ENCODE measurements around the gene EIF4G1.
"Not testable (repeated sequence)": the region's sequence is repeated elsewhere in the genome, so short reads cannot be mapped to it uniquely, and the experiment has no call there.

The EIF4G1 gene, protein sequence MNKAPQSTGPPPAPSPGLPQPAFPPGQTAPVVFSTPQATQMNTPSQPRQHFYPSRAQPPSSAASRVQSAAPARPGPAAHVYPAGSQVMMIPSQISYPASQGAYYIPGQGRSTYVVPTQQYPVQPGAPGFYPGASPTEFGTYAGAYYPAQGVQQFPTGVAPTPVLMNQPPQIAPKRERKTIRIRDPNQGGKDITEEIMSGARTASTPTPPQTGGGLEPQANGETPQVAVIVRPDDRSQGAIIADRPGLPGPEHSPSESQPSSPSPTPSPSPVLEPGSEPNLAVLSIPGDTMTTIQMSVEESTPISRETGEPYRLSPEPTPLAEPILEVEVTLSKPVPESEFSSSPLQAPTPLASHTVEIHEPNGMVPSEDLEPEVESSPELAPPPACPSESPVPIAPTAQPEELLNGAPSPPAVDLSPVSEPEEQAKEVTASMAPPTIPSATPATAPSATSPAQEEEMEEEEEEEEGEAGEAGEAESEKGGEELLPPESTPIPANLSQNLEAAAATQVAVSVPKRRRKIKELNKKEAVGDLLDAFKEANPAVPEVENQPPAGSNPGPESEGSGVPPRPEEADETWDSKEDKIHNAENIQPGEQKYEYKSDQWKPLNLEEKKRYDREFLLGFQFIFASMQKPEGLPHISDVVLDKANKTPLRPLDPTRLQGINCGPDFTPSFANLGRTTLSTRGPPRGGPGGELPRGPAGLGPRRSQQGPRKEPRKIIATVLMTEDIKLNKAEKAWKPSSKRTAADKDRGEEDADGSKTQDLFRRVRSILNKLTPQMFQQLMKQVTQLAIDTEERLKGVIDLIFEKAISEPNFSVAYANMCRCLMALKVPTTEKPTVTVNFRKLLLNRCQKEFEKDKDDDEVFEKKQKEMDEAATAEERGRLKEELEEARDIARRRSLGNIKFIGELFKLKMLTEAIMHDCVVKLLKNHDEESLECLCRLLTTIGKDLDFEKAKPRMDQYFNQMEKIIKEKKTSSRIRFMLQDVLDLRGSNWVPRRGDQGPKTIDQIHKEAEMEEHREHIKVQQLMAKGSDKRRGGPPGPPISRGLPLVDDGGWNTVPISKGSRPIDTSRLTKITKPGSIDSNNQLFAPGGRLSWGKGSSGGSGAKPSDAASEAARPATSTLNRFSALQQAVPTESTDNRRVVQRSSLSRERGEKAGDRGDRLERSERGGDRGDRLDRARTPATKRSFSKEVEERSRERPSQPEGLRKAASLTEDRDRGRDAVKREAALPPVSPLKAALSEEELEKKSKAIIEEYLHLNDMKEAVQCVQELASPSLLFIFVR (N-terminal part only)

GRCh38 chr3:184314363-184314699, at the start of gene EIF4G1:
Gene EIF4G1 (plus strand): TSS chr3:184314606. CDS start chr3:184315797, 1,191 bp downstream.
- DNase-seq = peak; percentile 97

- not testable (repeated sequence) for DNase-seq
These were observed 47.2 kb upstream of the EIF4G1 start for GRCh38 chr3:184267249-184267648.

DNA sequence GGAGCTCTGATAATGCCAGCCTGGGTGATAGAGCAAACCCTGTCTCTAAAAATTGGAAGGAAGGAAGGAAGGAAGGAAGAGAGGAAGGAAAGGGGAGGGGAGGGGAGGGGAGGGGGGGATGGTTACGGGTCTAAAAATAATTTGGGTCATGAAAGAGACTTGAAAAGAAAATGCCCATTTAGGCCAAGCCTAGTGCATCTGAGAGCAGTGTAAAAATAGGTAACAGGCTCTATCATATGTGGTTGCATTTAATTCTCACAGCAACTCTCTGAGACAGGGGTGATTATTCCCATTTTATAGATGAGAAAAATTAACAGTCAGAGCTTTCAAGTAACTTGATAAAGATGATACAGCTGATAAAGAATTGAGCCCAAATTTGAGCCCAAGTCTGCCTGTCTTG, 42.1 kb upstream of the EIF4G1 start:
- DNase-seq = no peak

GRCh38 chr3:184275381-184275701, 39.1 kb upstream of the EIF4G1 start:
- DNase-seq = no peak

DNA sequence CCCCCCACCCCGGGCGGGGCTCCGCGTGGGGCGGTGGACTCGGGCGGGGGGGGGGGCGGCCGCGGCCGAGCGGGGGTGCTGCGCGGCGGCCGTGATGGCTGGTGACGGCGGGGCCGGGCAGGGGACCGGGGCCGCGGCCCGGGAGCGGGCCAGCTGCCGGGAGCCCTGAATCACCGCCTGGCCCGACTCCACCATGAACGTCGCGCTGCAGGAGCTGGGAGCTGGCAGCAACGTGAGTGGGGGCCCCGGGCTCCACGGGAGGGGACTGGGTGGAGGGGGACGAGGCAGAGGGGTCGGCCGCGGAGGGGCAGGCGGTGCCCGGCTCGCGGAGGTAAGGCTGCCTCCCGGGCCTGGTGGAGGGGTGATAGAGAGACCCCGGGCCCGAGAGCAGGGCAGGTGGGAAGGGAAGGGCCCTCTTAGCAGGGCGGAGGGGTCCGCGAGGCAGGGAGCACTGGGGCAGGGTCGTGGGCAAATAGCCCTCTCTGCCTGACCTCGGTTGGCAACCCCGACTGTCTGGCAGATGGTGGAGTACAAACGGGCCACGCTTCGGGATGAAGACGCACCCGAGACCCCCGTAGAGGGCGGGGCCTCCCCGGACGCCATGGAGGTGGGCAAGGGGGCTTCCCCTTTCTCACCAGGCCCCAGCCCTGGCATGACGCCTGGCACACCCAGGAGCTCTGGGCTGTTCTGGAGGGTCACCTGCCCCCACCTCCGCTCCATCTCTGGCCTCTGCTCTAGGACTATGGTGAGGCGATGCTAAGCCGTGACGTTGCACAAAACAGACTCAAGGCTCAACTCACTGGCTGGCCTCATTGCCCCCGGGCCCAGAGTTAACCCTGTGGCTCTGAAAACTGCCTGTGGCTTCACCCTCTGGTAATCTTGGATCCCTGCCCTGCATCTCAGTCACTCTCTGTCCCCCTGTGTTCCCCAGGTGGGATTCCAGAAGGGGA, 38.2 kb upstream of the EIF4G1 start, which contains the start of gene ECE2:
ECE2 (plus strand) TSS at position 62 of the 950 bp plus-strand sequence; CDS start at position 194, 132 bp downstream.
- no peak for DNase-seq

- no peak for DNase-seq
These were observed 37.0 kb upstream of the EIF4G1 start for GRCh38 chr3:184277366-184277765.

GRCh38 chr3:184282941-184283340, 31.5 kb upstream of the EIF4G1 start:
- no peak for DNase-seq

DNA sequence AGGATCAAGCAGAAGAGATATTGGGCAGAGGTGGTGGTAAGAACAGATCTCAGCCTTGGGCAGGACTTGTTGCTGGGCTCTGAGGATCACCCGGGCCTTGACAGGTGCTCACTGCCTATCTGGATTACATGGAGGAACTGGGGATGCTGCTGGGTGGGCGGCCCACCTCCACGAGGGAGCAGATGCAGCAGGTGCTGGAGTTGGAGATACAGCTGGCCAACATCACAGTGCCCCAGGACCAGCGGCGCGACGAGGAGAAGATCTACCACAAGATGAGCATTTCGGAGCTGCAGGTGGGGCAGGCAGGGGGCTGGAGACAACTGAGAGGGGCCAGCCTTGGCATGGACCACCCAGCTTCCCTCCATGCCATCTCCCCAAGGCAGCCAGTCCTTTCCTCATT, 30.7 kb upstream of the EIF4G1 start:
- no peak for DNase-seq

GRCh38 chr3:184284696-184285095, 29.7 kb upstream of the EIF4G1 start:
- peak; percentile 72 for DNase-seq

DNA sequence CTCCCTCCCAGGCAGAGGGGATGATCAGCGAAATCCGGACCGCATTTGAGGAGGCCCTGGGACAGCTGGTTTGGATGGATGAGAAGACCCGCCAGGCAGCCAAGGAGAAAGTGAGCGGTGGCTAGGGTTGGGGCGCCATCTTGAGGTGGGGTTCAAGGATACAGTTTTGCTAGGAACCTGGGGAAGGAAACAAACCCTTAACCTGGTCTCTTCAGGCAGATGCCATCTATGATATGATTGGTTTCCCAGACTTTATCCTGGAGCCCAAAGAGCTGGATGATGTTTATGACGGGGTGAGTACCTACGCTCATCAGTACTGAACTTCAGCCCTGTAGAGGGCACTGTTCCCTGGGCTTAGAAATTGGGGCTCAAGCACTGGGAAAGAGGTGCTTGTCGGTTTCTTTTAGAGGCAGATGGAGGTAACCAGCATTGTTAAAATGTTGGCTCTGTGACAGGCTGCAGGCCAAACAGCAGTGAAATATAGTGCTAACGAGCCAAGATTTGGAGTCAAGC, 24.9 kb upstream of the EIF4G1 start:
- peak; percentile 82 for DNase-seq

DNA sequence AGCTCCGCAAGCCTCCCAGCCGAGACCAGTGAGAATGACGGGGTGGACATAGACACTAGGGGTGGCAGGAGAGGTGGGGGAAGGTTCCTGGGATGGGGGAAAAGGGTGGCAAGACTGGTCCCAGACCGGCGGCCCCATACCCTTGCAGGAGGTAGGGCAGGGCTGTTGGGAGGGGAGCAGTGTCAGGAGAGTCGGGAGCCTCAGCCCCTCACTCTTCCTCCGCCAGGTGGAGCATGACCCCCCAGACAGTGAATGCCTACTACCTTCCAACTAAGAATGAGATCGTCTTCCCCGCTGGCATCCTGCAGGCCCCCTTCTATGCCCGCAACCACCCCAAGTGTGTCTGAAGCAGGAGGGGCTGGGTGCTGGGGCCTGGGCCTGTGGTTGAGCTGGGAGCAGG, 24.1 kb upstream of the EIF4G1 start:
- DNase-seq = no peak

DNA sequence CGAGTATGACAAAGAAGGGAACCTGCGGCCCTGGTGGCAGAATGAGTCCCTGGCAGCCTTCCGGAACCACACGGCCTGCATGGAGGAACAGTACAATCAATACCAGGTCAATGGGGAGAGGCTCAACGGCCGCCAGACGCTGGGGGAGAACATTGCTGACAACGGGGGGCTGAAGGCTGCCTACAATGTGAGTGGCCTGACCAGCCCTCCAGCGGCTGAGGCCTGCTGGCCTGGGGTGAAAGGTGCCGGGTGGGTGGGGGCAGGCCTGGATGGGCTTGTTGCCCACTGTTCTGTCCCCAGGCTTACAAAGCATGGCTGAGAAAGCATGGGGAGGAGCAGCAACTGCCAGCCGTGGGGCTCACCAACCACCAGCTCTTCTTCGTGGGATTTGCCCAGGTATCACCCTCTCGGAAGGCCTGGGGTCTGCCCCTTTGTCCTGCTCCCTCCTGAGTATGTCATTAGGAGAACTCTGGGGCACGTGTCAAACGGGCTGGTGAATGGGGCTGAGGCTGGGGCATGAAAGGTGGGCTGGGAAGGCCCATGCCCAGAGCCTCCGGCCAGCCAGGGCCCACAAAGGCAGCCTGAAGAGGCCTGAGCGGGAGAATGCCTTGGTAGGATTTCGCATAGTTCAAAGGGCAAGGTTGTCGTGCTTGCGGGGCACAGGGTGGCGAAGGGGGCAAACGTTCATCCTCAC, 23.2 kb upstream of the EIF4G1 start:
- DNase-seq = no peak

DNA sequence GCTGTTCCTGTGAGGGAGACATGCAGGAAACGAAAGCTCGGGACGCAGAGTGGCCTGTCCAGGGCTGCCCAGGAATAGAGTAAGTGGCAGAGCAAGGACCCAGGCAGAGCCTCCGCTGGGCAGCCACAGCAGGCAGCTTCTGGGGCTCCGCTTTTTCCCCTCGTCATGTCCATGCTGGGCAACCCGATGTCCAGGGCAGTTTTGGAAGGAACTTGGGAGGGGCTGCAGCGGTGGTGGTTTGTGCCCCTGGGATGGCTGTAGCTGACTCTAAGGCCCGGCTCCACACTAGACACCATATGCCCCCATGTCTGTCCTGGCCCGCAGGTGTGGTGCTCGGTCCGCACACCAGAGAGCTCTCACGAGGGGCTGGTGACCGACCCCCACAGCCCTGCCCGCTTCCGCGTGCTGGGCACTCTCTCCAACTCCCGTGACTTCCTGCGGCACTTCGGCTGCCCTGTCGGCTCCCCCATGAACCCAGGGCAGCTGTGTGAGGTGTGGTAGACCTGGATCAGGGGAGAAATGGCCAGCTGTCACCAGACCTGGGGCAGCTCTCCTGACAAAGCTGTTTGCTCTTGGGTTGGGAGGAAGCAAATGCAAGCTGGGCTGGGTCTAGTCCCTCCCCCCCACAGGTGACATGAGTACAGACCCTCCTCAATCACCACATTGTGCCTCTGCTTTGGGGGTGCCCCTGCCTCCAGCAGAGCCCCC, 22.5 kb upstream of the EIF4G1 start:
- no peak for DNase-seq

DNA sequence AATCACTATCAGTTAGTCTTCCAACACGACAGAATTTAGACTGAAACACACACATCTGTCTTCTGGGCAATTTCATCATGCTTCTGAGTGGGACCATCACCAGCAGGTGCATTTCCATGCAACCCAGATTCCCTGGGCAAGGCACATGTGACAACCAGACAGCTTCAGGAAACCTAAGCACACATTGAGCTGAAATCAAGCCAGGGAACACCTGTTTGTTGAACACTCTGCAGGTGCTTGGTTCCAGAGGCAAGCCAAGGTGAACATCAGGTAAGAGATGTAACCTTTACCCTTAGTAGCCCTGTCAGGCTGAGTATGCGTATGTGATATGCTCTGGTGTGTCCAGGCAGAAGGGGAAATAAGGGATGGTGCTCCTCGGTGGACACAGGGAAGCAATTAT, 18.6 kb upstream of the EIF4G1 start:
- no peak for DNase-seq

DNA sequence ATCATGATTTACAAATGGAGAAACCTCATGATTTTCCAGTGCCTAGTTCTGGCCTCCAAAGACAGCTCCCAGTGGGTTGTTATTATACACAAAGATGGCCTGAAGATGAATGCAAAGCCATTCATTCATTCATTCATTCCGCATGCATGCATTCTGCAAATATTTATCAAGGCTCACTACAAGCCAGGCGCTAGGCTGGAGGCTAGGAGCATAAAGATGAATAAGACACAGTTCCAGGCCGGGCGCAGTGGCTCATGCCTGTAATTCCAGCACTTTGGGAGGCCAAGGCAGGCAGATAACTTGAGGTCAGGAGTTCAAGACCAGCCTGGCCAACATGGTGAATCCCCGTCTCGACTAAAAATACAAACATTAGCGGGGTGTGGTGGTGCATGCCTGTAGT, 17.8 kb upstream of the EIF4G1 start:
- DNase-seq = no peak

DNA sequence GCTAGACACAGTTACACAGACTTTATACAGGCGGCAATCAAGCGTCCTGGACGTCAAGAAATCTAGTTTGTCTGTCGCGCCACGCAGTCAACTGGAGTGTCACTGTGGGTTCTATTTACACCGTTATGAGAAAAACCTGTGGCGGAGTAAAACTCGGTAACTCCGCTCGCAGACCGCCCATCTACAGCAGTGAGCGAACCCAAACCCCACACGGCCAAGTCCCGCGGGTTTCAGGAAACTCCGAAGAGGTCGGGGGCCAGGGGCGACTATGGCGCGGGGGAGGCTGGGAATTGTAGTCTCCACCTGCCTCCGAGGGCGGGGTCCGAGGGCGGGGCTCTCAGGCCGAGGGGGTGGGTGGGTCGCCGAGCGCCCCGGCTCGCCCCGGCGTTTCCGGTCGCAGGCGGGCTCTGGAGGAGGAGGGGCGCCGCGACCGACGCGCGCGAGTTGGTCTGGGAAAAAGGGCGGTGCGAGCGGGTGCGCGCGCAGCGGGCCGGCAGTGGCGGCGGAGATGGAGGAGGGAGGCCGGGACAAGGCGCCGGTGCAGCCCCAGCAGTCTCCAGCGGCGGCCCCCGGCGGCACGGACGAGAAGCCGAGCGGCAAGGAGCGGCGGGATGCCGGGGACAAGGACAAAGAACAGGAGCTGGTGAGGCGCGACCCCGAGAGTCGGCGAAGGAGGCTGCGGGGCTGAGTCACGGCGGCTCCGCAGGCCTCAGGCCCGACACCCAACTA, 15.5 kb upstream of the EIF4G1 start, which contains the start of gene PSMD2:
PSMD2 (plus strand) TSS at position 483 of the 729 bp plus-strand sequence; CDS start at position 509, 26 bp downstream.
- DNase-seq = peak; percentile 99

DNA sequence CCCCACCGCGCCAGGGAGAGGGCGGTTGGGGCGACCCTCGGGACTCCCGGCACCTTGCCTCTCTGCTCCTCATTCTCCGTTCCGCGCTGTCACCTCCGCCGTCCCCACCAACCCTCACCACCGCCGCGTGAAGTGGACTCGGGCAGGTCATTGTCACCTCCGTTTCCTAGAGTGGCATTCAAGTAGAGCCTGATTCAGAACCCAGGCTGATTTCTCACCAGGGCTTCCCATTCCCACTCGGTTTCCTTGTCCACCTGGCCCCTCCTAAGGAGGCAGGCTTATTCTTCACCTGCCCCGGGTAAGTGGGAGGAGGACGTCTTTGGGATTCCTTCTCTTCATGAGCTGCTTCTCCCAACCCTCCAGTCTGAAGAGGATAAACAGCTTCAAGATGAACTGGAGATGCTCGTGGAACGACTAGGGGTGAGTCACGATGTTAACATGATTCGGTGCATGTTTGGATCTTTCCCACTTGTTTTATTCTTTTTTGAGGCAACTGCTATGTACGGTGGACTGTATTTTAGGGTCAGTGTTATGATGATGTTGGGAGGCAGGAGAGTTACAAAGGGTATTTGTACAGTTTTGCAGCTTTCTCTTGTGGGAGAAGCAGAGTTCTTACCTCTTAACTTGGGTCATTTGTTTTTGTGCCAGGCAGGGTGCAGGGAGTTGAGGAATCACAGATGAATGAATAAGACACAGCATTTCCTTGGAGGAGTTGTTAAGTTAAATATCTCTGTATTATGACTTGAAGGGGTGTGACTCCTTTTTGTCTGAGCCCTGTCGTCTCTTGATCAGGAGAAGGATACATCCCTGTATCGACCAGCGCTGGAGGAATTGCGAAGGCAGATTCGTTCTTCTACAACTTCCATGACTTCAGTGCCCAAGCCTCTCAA, 14.7 kb upstream of the EIF4G1 start:
- DNase-seq = peak; percentile 22

DNA sequence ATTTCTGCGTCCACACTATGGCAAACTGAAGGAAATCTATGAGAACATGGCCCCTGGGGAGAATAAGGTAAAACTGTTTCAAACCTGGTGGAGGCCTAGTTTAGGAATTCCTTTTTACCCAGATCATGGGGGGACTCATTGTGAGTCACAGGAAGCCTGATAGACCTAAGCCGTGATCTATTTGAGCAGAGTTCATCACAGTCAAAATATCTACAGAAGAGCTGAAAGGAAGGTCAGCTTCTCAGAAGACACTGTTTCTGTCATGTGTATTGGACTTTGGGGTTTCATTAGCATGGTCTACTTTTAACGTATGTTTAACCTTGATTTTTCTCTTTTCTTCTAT, 14.1 kb upstream of the EIF4G1 start:
- no peak for DNase-seq

- peak; percentile 66 for DNase-seq
These were observed 8.8 kb upstream of the EIF4G1 start for GRCh38 chr3:184305577-184305976.
